KBM-7 (cell line): Measurements from ENCODE around the gene DCUN1D4.

ENCODE experiments used
- DNase-seq: peaks from one replicate; pipeline ENCODE4 v3.0.0-alpha.2; 2015
- in situ Hi-C: fragments of 300-500 bp; cut with MboI; formaldehyde crosslinking; loops from 2 replicates; pipeline ENCODE4 v1.14.3; 2020; ENCODE audit warnings: low sequenced_read_pairs, low pct_unique_long_range_greater_than_20kb, mixed read lengths

Gene DCUN1D4

DNA sequence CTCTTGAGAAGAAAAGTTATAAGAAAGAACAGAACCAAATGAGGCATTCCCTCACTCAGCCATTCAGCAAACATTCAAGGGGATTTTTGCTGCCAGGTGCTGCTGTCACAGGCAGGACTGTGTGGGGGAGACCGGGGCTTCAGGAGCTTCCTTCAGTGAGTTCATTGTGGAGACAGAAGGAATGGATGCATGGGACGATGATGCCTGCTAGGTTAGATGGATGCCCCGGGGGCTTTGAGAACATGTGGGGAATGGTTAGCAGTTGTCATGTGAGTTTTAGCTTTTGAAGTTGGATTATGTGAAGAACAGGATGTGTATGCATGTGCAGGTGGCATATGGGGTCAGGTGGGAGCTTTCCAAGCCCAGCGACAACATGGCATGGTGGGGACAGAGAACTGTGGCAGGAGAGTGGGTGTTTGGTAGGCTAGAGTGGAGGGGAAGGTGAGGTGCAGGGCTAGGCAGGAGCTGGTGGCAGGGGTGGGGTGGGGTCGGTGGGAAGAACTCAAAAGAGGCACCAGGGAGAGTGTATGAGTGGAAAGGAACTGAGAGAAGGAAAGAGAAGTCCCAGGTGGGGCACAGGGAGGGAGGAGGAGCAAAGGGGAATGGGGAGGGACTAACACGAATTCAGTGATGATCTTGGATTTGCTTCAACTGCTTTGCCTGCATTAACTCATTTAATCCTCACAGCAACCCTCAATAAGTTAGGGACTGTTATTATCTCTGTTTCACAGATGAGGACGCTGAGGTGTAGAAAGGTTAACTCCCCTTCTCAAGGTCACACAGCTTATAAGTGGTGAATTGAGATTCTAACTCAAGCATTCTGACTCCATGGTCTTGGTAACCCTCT lies 8.4 kb downstream of the DCUN1D4 start:
- in situ Hi-C loops: no loop called here
- no peak for DNase-seq

DNA sequence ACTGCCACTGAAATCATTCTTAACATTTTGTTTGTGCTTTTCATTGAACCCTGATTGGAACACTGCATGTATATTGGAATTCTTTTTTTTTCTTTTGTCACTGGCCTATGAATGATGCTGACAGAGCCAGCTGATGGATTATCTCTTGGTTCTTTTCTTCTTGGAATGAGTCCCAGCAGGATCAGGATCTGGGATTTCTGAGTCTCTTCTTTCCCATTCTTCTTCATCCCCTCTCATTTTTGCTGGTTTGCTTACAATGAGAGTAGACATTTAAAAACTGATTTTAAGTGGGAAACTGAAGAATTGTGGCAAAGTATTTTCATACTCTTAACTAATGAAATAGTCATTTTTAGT lies 9.0 kb downstream of the DCUN1D4 start:
- in situ Hi-C loops: no loop called here
- DNase-seq: no peak

DNA sequence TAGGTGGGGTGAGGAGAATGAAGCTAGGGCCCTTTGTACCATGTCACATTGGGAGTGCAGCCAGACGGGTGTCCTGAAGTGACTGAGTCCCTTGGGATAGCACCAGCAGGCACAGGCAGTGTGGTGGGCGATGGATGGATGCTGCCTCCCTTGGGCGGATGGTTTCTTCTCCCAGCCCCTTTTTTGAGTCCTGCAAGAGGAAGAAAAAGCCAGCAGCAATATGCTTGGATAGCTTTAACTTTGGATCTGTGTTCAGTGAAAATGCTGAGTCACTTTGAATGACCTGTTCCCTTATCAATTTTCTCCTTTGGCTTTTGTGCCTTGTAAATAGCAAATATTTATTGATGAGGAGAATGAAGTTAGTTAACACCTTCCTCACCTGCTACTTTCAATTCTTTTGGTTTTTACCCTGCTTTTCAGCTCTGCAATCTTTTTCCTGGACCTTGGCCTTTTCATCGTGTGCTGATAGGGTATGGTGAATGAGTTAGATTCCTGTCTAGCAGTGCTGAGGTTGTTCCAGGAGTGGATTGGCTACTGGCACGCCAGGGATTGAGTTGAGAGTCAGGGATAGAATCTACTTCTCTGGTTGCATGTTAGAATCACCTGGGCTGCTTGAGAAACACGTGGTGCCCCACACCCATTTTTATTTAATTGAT lies 10.2 kb downstream of the DCUN1D4 start:
- DNase-seq: no peak
- in situ Hi-C loops: no loop called here

DNA sequence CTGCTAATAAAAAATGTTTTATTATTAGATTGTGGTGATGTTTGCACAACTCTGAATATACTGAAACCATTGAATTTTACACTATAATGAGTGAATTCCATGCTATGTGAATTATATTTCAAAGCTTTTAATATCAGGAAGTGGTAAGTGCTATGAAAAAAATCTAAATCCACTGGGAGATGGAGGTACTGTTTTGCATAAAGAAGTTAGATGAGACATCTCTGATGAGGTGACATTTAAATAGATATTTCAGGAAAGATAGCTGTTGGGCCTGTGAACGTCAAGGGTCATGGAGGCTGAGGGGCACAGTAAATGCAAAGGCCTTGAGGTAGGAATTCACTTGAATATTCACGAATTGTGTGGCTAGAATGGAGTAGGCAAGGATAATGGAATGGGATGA lies 12.3 kb downstream of the DCUN1D4 start:
- no peak for DNase-seq
- in situ Hi-C loops: no loop called here

DNA sequence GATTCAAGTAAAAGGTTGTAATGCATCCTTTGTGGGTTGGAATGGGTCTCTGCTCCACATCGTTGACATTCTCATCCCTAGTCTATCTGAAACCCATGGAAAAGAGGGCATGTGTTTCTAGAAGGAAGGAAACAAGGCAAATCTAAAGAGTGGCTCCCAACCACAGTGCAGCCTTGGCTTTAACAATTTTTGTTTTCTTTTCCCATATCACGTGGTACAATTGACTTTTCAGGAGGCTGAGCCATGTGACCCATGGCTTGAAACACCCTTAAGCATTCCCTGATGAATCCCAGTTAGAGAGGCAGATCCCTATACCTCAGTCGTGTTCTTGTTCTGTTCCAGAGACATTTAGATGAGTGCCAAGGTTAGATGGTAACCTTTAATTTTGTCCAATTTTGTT lies 12.8 kb downstream of the DCUN1D4 start:
- no peak for DNase-seq
- in situ Hi-C loops: no loop called here

DNA sequence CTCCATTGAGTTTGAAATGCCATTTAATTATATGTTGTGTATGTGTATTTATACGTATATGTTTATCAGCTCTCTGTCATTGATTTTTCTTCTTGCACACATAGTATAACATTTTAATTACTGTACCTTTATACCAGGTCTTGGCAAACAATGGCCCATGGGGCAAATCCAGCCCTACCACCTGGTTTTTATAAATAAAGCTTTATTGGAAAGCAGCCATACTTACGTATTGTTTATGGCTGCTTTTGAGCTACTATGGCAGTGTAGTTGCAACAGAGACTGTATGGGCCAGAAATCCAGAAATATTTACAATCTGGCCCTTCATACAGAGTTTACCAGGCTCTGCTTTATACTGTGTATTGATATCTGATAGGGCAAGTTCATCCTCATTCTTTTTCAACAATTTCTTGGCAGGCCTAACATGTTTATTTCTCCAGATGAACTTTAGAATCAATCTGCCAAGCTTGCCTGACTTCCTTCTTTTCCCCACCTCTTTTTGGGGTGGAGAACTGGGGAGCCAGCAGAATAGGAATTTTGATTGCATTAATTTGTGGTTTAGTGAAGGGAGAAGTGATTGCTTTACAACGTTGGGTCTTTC lies 15.8 kb downstream of the DCUN1D4 start:
- DNase-seq: no peak
- in situ Hi-C loops: no loop called here

DNA sequence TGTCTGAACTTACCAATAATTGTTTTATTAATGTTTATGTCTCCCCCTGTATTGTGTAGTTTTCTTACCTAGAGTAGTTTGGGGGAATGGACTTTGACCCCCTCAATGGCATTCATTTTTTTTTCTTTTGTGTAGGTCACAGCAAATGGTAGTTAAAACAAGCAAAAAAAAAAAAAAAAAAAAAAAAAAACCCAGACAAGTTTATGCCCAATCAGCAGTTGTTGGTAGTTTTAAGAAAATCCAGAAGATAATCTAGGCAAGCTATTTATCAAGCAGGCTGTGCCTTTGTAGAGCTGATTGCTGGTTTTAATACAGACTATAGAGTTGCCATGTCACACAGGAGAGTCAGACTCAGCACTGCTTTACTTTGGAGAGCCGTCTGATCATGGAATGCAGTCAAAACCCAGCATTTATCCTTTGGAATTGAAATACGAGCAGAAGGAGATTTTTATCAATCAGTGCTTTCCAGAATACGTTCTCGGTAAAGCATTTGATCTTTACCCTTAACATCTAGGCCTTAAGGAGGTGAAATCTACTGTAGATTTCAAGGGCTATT lies 16.6 kb downstream of the DCUN1D4 start:
- in situ Hi-C loops: no loop called here
- no peak for DNase-seq

DNA sequence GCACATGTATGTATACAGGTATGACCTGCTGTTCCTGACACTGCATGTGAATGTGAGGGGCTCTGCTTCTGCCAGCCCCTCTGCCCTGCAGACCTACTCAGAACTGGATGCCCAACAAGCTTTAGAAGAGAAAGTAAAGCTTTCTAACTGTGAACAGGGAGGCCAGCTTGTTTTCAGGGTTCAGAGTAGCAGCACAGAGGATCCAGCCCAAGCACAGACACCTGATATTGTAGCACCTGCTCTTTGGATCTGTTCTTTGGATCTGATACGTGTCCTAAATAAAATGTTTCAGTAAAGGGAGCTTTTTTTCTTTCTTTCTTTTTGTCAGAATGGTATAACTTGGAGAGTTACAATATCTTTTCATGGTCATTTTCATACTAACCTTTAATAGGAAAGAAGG lies 19.2 kb downstream of the DCUN1D4 start:
- in situ Hi-C loops: no loop called here
- no peak for DNase-seq

DNA sequence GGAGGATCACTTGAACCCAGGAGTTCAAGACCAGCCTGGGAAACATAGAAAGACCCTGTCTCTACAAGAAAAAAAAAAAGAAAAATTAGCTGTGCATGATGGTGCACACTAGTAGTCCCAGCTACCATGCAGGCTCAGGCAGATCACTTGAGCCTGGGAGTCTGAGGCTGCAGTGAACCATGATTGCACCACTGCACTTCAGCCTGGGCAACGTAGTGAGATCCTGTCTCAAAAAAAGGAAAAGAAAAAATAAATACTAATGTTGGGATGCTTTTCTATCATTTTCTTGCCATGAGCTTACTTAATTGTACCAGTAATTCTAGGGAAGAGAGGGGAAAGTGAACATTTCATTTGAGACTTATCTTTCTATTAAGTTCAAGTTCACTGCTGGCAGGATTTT lies 19.8 kb downstream of the DCUN1D4 start:
- DNase-seq: no peak
- in situ Hi-C loops: no loop called here

DNA sequence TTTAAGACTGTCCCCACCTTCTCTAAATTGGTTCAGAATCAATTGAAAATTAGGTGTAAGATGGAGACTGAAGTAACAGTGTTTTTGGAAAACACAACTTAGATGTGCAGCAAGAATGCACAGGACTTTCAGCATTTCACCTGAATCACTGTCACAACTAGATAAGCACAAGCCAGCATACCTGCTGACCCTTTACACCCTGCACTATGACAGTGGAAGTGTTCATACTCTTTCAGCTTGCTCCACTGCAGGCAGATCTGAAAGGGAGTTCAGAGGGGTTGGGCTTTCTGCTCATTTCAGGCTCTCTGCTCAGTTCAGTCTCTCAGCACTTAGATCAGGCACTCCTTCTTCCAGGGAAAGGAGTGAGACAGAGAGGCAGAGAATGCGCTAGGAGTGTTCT lies 22.8 kb downstream of the DCUN1D4 start:
- no peak for DNase-seq
- in situ Hi-C loops: no loop called here

DNA sequence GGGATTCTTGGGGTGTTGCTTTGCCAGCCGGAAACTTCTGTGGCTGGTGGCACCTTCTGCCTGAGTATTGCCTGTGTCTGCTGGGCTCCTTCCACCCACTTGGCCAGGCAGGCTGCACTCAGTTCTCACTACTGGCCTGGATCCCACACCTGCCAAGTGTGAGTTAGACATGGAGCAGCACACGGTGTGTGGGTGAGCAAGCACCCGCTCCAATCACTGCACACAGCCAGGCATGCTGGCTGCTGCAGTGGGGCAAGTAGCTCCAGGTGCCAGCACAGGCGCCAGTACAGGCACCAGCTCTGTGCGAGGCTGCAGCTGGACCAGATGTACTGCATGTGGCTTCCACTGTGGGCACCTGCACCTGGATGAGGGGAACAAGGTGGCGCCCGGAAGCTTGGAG lies 23.9 kb downstream of the DCUN1D4 start:
- in situ Hi-C loops: no loop called here
- no peak for DNase-seq

DNA sequence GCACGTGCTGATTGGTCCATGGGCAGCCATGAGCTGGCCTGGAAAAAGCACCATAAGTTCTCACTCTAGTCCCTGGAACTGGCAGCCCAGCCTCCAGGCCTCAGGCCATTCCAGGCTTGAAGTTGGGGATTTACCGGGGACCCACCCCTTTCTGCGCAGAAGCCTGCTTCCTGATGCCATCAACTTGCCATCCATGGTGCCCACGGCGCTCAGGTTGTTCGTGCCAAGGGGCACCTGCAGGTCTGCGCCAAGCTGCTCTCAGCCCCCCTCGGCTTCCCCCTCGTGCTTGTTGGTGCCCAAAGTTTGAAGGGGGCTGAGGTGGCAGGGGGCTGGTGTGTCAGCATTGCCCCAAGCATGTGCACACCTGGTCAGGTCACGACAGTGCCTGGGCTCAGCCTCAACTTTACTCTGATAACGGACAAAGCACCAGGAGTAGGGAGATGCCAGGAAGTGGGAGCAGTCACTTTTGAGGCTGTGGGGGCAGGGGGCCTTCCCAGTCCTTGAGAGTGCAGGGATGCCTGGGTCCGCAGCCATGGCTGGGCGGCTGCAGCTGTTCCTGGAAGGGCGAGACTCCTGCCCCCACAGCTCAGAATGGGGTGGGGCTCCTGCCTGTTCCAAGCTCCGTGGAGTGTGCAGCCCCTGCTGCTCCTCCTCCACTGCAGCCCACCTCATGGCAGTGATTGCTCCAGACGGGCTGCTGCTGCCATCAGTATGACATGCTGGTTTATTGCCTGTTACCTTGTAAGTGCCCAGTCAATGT lies 24.9 kb downstream of the DCUN1D4 start:
- DNase-seq: no peak
- in situ Hi-C loops: no loop called here

DNA sequence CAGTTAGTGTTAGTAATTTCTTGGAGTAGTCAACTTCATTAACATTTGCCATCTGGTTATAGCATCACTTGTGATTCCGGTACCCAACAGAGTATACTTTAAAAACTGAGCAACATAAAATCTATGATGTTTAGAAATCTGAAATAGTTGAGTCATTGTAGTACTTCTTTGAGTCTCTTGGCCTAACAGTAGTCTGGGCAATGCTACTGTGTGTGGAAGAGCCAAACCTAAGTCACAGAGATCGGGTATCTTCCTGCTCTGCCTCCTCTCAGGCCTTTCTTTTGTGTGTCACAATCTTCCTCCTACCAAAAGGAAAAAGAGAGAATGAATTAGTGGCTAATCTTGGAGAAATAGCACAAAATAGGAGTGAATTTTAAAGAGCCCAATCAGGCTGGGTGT lies 25.5 kb downstream of the DCUN1D4 start:
- DNase-seq: no peak
- in situ Hi-C loops: no loop called here

DNA sequence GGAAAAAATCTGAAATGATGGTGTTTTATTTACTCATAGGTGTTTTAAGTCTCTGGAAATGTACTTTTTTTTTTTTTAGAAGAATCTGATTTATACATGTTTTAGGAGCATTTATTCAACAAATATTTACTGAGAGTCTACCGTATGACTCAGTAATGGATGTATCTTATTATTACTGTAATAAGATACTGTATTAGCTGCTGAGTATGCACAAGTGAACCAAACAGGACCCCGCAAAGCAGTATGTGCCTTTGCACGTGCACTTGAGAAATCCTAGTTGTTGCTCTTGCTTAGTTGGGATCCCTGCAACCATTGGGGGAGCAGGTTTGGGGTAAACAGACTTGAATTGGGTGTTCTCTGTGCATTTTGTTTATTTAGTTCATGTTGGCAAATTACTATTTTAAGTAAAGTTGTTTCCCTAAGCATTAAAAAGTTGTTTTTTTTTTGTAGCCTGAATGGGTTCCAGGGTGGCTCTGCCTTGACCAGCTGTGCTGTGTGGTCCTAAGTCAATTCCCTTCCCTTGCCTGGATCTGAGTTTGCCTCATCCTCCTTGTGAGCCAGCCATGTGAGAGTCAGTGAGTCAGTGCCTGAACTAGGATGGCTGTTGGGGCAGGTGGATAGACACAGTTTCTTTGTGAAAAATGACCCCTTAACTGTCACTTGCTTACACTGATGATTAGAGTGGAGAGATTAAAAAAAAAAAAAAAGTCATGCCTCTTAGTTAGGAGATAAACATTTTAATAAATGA lies 27.7 kb downstream of the DCUN1D4 start:
- no peak for DNase-seq
- in situ Hi-C loops: no loop called here

DNA sequence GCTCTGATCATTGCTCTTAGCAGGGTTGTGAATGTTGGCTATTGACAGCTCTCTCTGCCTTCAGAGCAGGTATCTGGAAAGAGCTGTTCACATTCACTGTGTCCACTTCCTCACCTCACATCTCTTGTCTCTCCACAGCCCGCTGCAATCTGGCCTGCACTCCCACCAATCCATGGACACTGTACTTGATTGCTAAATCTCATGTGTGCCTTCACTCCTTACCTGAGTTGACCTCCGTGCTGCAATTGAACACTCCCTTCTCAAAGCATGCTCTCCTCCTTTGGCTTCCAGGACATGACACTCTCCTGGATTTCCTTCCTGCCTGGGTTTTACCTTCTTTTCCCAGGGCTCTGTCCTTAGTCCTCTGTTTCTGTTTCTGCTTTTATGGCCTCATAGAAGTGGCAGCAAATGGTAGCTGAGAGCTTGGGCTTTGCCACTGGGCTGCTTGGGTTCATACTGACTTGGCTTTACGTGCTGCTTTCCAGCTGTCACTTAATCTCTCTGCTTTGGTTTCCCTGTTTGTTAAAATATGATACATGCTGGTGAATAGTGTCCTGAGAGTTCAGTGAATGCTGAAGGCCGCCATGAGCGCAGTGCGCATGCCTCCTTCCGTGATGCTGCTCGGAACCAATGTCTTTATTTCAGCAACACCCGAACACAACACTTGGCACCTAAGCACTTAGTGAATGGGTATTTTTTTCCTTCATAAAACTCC lies 29.5 kb downstream of the DCUN1D4 start:
- DNase-seq: no peak
- in situ Hi-C loops: no loop called here

DNA sequence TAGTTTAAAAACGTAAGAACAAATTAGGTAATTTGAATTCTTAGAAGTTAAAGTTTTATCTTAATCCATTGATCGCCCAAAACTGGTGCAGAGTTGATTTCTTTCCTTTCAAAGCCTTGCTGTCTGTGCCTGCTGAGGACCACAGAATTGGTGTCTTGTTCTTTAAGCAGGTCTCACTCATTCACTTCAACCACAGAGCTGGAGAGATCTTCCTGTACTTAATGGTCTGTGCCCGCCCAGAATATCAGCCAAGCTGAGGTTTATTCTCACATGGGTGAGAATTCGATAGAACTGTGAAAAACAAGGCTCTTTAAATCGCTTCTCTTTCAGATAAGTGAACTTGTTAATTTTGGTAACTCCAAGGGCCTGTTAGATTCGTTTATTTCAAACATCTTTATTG lies 31.6 kb downstream of the DCUN1D4 start:
- in situ Hi-C loops: no loop called here
- DNase-seq: no peak

DNA sequence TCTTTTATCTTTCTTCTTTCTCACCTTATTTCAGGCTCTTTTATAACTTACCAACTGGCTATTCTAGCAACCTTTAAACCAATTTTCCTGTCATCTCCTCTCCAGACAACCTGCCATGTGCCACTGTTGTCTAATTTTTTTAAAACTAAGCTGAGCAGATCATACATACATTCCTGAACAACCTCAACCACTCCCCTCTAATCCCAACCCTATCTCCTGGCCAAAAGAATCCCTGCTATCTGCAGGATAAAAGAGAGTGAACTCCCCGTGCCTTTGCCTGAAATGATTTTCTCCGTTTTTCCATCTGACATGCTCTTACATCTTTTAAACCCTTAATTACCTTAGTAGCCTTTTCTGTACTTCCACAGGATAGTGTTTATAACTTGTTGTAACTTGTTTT lies 35.5 kb downstream of the DCUN1D4 start:
- DNase-seq: no peak
- in situ Hi-C loops: no loop called here
